SK-N-SH treated with all-trans-retinoic acid at 6 μM for 48 hours (cell line): ENCODE results near the gene MSLN.

Experiments
- ATAC-seq: fragments of 200-7000 bp; cut with Tn5 transposase; 3 replicates; pipeline ENCODE4 v1.9.1; 2020; ENCODE audit warnings: mild to moderate bottlenecking, moderate library complexity
- ARNTL ChIP-seq: fragments of 450-650 bp; formaldehyde crosslinking; IDR thresholded peaks from 2 replicates; pipeline ENCODE4 v1.5.0; 2020; ENCODE audit warnings: low read depth, mild to moderate bottlenecking, moderate library complexity, borderline replicate concordance
- BACH2 ChIP-seq: fragments of 250-450 bp; sonication (Bioruptor Pico); IDR thresholded peaks from 2 replicates; pipeline ENCODE4 v1.9.0; 2021; ENCODE audit warnings: mild to moderate bottlenecking, borderline replicate concordance
- CSDC2 ChIP-seq: fragments of 250-450 bp; sonication (Bioruptor Pico); IDR thresholded peaks from 2 replicates; pipeline ENCODE4 v1.5.0; 2020; ENCODE audit warnings: mild to moderate bottlenecking, moderate library complexity
- CSRNP3 ChIP-seq: fragments of 250-450 bp; sonication (Bioruptor Pico); IDR thresholded peaks from 2 replicates; pipeline ENCODE4 v1.5.1; 2021; ENCODE audit warnings: mild to moderate bottlenecking, moderate library complexity
- ESRRG ChIP-seq: fragments of 250-450 bp; sonication (Bioruptor Pico); IDR thresholded peaks from 2 replicates; pipeline ENCODE4 v1.6.1; 2021; ENCODE audit warnings: mild to moderate bottlenecking
- GLIS3 ChIP-seq: fragments of 250-450 bp; sonication (Bioruptor Pico); IDR thresholded peaks from 2 replicates; pipeline ENCODE4 v1.5.0; 2020; ENCODE audit warnings: mild to moderate bottlenecking, moderate library complexity
- ISL1 ChIP-seq: fragments of 250-450 bp; sonication (Bioruptor Pico); IDR thresholded peaks from 2 replicates; pipeline ENCODE4 v2.1.2; 2022; ENCODE audit warnings: mild to moderate bottlenecking, moderate library complexity
- OSR1 ChIP-seq: fragments of 250-450 bp; sonication (Bioruptor Pico); IDR thresholded peaks from 2 replicates; pipeline ENCODE4 v1.8.0; 2022; ENCODE audit warnings: moderate library complexity, mild to moderate bottlenecking, inconsistent platforms
- PPARA ChIP-seq: fragments of 250-450 bp; sonication (Bioruptor Pico); IDR thresholded peaks from 2 replicates; pipeline ENCODE4 v1.5.0; 2020; ENCODE audit warnings: mild to moderate bottlenecking, borderline replicate concordance
- RARB ChIP-seq: fragments of 250-450 bp; sonication (Bioruptor Pico); IDR thresholded peaks from 2 replicates; pipeline ENCODE4 v1.8.0; 2021; ENCODE audit warnings: mild to moderate bottlenecking, moderate library complexity
- SNAI2 ChIP-seq: fragments of 250-450 bp; sonication (Bioruptor Pico); IDR thresholded peaks from 2 replicates; pipeline ENCODE4 v1.5.0; 2020; ENCODE audit warnings: mild to moderate bottlenecking, moderate library complexity
- TCF4 ChIP-seq: fragments of 250-450 bp; sonication (Bioruptor Pico); IDR thresholded peaks from 2 replicates; pipeline ENCODE4 v1.8.0; 2021; ENCODE audit warnings: mild to moderate bottlenecking, moderate library complexity, borderline replicate concordance
- TOX ChIP-seq: fragments of 250-450 bp; sonication (Bioruptor Pico); IDR thresholded peaks from 2 replicates; pipeline ENCODE4 v1.8.0; 2021; ENCODE audit warnings: mild to moderate bottlenecking, moderate library complexity, borderline replicate concordance
- TSHZ2 ChIP-seq: fragments of 250-450 bp; sonication (Bioruptor Pico); IDR thresholded peaks from 2 replicates; pipeline ENCODE4 v1.5.0; 2020; ENCODE audit warnings: mild to moderate bottlenecking, moderate library complexity
- ZC3H10 ChIP-seq: fragments of 250-450 bp; sonication (Bioruptor Pico); IDR thresholded peaks from 2 replicates; pipeline ENCODE4 v1.5.1; 2021; ENCODE audit warnings: mild to moderate bottlenecking, moderate library complexity
- ZFP3 ChIP-seq: fragments of 250-450 bp; sonication (Bioruptor Pico); IDR thresholded peaks from 2 replicates; pipeline ENCODE4 v1.5.0; 2020; ENCODE audit warnings: mild to moderate bottlenecking, moderate library complexity
- ZFP30 ChIP-seq: fragments of 450-650 bp; formaldehyde crosslinking; IDR thresholded peaks from 2 replicates; pipeline ENCODE4 v1.5.0; 2022; ENCODE audit warnings: mild to moderate bottlenecking, moderate library complexity
- ZNF565 ChIP-seq: fragments of 450-650 bp; formaldehyde crosslinking; conservative IDR thresholded peaks from 2 replicates; pipeline ENCODE4 v1.5.0; 2020; ENCODE audit warnings: low read depth, mild to moderate bottlenecking, moderate library complexity
- ZNF70 ChIP-seq: fragments of 450-650 bp; formaldehyde crosslinking; IDR thresholded peaks from 2 replicates; pipeline ENCODE4 v1.5.0; 2020; ENCODE audit warnings: mild to moderate bottlenecking, moderate library complexity
- ZNF8 ChIP-seq: fragments of 450-650 bp; formaldehyde crosslinking; IDR thresholded peaks from 2 replicates; pipeline ENCODE4 v1.5.0; 2020; ENCODE audit warnings: mild to moderate bottlenecking, moderate library complexity
- TF ChIP-seq, protein P1 (sequence below): fragments of 250-450 bp; sonication (Bioruptor Pico); IDR thresholded peaks from 2 replicates; pipeline ENCODE4 v1.8.0; 2021; ENCODE audit warnings: low read depth, mild to moderate bottlenecking, moderate library complexity, borderline replicate concordance

The MSLN gene

DNA sequence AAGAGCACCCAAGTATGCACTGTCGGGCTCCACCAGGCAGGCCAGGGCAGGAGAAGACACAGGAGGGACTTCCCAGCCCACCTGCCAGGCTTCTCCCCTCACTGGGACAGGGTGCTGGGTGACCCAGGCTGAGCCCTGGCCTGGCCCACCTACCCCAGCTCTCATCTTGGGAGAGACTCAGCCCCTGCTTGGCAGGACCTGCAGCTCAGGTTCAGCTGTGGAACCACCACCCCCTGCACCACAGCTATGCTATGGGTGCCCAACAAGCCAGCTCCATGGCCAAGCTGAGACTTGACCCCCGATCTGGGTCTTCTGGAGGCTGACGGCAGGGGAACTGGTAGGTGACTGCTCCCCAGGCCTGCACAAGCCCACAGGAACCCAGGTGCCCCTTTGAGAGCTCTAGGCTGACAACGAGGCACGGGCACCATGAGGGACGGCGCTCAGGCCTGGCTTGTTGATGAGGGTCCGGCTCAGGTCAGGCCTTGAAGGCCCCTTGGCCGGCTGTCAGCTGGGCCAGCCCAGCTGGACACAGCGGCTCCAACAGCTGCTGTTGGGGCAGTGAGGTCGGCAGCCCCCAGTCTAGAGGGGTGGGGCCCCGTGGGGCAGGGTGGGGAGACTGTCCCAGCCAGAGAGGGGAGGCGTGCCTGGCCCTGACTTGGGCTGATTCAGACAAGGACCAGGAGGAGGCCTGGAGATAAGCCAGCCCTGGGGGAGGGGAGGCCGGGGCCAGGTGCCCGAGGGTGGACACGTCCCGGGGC is 23.0 kb downstream of the MSLN start:
- TF ChIP-seq ARNTL (no peak), ZC3H10 (no peak), CSDC2 (CRISPR knock-in tag) (no peak), RARB (CRISPR knock-in tag) (no peak), ZFP30 (CRISPR knock-in tag) (no peak), BACH2 (CRISPR knock-in tag) (no peak), ESRRG (CRISPR knock-in tag) (no peak), TOX (no peak), ZFP3 (CRISPR knock-in tag) (no peak), PPARA (CRISPR knock-in tag) (no peak), CSRNP3 (no peak), ISL1 (CRISPR knock-in tag) (no peak)
- TF ChIP-seq, all 23 proteins: peak for 0
- peak; percentile 3; the same call in 2 of the 3 replicates for ATAC-seq

DNA sequence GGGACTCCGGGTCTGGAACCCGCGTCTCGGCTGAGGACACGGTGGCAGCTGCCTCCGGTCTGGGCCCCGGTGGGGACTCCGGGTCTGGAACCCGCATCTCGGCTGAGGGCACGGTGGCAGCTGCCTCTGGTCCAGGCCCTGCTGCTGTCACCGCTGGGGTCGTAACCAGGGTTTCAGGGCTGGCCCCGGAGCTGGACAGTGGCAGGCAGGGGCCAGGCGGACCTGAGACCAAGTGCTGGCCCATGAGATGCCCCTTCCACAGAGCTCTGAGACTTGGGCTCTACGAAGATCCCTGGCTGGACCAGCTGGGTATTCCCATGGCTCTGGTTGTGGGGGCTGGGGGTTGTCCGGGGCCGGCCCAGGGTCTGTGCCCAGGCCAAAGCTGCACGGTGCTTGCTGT is 23.9 kb downstream of the MSLN start:
- no peak for TF ChIP-seq ZNF565 (CRISPR knock-in tag)
- no peak for TF ChIP-seq ZFP30 (CRISPR knock-in tag)
- TF ChIP-seq ZFP3 (CRISPR knock-in tag), result no peak
- no peak for TF ChIP-seq ZC3H10
- no peak for TF ChIP-seq CSRNP3
- no peak for TF ChIP-seq ESRRG (CRISPR knock-in tag)
- TF ChIP-seq BACH2 (CRISPR knock-in tag), result no peak
- ATAC-seq, result no peak

DNA sequence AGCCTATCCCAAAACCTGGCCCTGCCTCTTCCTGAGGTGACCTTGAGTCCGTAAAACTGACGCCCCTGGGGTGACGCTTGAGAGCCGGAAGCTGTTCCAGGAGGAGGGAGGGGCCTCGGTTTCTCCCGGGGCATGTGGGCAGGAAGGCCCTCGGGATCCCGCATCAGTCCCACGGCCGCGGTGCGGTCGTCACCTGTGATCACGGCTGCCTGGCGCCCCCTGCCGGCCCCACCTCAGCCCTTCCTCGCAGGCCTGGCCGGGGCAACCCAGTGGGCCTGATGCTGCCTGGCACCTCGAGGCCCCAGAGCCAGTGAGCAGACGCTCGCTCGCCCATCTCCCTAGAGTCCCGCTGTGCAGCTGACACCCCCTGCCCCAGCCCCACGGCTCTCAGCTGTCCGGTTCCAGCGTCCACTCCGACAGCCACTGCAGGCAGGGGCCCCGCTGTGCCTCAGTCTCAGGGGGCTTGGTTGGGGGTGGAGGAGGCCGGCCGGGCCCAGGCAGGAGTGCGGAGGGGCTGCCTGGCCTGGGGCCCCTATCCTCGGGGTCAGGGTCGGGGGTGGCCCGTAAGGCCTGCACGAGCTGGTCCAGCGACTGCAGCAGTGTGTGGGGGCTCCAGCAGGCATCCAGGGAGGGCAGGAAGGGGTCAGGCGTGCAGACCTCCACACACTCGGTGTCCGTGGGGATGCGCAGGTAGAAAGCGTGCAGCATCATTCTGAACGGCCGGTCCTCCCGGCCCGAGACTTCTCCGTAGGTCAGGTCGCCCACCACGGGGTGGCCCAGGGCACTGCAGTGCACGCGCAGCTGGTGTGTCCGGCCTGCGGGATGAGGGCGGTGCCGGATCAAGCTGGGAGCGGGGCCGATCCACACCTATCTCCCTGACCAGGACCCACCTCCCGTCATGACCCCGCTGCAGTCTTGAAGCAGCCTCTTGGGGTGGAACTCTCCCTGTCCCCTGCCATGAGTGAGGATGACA is 25.3 kb downstream of the MSLN start:
- ATAC-seq, result peak; percentile 49

More for the DNA sequence above, 25.3 kb downstream of the MSLN start:
- TF ChIP-seq BACH2 (CRISPR knock-in tag) (no peak), SNAI2 (CRISPR knock-in tag) (no peak), GLIS3 (CRISPR knock-in tag) (no peak), CSRNP3 (no peak), TCF4 (CRISPR knock-in tag) (no peak), ZNF70 (CRISPR knock-in tag) (no peak), TSHZ2 (CRISPR knock-in tag) (no peak), ZNF8 (CRISPR knock-in tag) (no peak), TOX (no peak), ISL1 (CRISPR knock-in tag) (no peak), RARB (CRISPR knock-in tag) (no peak), OSR1 (CRISPR knock-in tag) (no peak), CSDC2 (CRISPR knock-in tag) (no peak)
- TF ChIP-seq, protein P1, sequence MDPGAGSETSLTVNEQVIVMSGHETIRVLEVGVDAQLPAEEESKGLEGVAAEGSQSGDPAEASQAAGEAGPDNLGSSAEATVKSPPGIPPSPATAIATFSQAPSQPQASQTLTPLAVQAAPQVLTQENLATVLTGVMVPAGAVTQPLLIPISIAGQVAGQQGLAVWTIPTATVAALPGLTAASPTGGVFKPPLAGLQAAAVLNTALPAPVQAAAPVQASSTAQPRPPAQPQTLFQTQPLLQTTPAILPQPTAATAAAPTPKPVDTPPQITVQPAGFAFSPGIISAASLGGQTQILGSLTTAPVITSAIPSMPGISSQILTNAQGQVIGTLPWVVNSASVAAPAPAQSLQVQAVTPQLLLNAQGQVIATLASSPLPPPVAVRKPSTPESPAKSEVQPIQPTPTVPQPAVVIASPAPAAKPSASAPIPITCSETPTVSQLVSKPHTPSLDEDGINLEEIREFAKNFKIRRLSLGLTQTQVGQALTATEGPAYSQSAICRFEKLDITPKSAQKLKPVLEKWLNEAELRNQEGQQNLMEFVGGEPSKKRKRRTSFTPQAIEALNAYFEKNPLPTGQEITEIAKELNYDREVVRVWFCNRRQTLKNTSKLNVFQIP (CRISPR knock-in tag), result no peak
